HT1080 (cell line): ENCODE results near the gene NUP62. TPM values are rescaled to one million over a fixed set of nuclear protein-coding genes. Genes with fewer than 3 reads are reported as not detected.
A peak's percentile ranks its signal among the peaks of the same experiment; 100 is the strongest.

ENCODE experiments used
- DNase-seq: peaks from one replicate; pipeline ENCODE4 v3.0.0-alpha.2; 2015; ENCODE audit warnings: low read depth
- total RNA-seq: library from RNA; depleted of rRNA; stranded (reverse); fragments of >200 nt; shearing (Covaris generic); gene quantifications from 2 replicates; pipeline ENCODE4 v1.2.3, GENCODE V29; 2014

The NUP62 gene
- total RNA-seq, 1 experiment from 2014 or later = 91.9 TPM

- DNase-seq = peak; percentile 98
Observed at GRCh38 chr19:49869484-49870308, 59.6 kb downstream of the NUP62 start.

GRCh38 chr19:49869009-49869483, 60.3 kb downstream of the NUP62 start:
- no peak for DNase-seq

- DNase-seq = peak; percentile 94
Observed at GRCh38 chr19:49866933-49867782, 62.1 kb downstream of the NUP62 start, which contains the start of gene PNKP. Gene PNKP, minus strand, starts transcription at chr19:49867576. Its CDS starts 372 bp downstream, at chr19:49867204.

- DNase-seq = no peak
Observed at GRCh38 chr19:49864890-49865289, 64.4 kb downstream of the NUP62 start.

GRCh38 chr19:49863935-49864320, 65.4 kb downstream of the NUP62 start:
- DNase-seq = no peak

GRCh38 chr19:49863254-49863934, 65.9 kb downstream of the NUP62 start:
- no peak for DNase-seq

GRCh38 chr19:49862391-49863253, 66.7 kb downstream of the NUP62 start:
- DNase-seq = no peak

GRCh38 chr19:49861541-49862378, 67.5 kb downstream of the NUP62 start:
- no peak for DNase-seq

- no peak for DNase-seq
Observed at GRCh38 chr19:49861107-49861506, 68.2 kb downstream of the NUP62 start.

GRCh38 chr19:49860336-49861102, 68.8 kb downstream of the NUP62 start:
- DNase-seq = no peak

GRCh38 chr19:49859682-49860335, 69.5 kb downstream of the NUP62 start:
- DNase-seq = no peak

GRCh38 chr19:49858088-49858985, 71.0 kb downstream of the NUP62 start:
- no peak for DNase-seq

- DNase-seq = no peak
Observed at GRCh38 chr19:49857838-49858087, 71.5 kb downstream of the NUP62 start.

- DNase-seq = no peak
Observed at GRCh38 chr19:49857061-49857837, 72.1 kb downstream of the NUP62 start.
